Tibial nerve (tissue), 4 donors: ENCODE results near the gene ZRANB2. TPM values are rescaled to one million over a fixed set of nuclear protein-coding genes. Genes with fewer than 3 reads are reported as not detected.

Source experiments
- DNase-seq, 2 donors: peaks; one replicate each; pipeline ENCODE4 v3.0.0-alpha.2; 2019; ENCODE audit warnings: low spot score in 2 of 2
- H3K27ac ChIP-seq, 4 donors: fragments of 200-600 bp; sonication (generic) in 3 of 4; one replicate each; pipeline ENCODE4 v1.5.1; 2017 to 2019; ENCODE audit warnings: mild to moderate bottlenecking in 1 of 4
- H3K27me3 ChIP-seq, 2 donors: fragments of 200-600 bp; sonication (generic) in 1 of 2; one replicate each; pipeline versions ENCODE4 v1.5.1 to v1.6.0; 2017 to 2019
- H3K36me3 ChIP-seq, 3 donors: fragments of 200-600 bp; sonication (generic); one replicate each; pipeline ENCODE4 v1.5.1; 2018 to 2019
- H3K4me1 ChIP-seq, 4 donors: fragments of 200-600 bp; sonication (generic) in 3 of 4; one replicate each; pipeline ENCODE4 v1.5.1; 2017 to 2019
- H3K4me3 ChIP-seq, 4 donors: fragments of 200-600 bp; sonication (generic) in 3 of 4; one replicate each; pipeline ENCODE4 v1.5.1; 2017 to 2019; ENCODE audit warnings: mild to moderate bottlenecking in 1 of 4, moderate library complexity in 1 of 4
- H3K9me3 ChIP-seq, 4 donors: fragments of 200-600 bp; sonication (generic) in 3 of 4; one replicate each; pipeline ENCODE4 v1.5.1; 2017 to 2019
- EP300 ChIP-seq, 2 donors: sonication (generic); formaldehyde crosslinking; IDR thresholded peaks; one replicate each; pipeline ENCODE4 v1.6.1; 2017; ENCODE audit warnings: antibody characterized with exemption in 2 of 2, mild to moderate bottlenecking in 1 of 2
- POLR2A ChIP-seq, 2 donors: fragments of 450-650 bp; IDR thresholded peaks; one replicate each; pipeline ENCODE4 v1.6.1; 2017; ENCODE audit warnings: antibody characterized with exemption in 2 of 2, mild to moderate bottlenecking in 2 of 2, moderate library complexity in 2 of 2
- WGBS, 2 donors: methylation state at CpG; one replicate each; pipeline ENCODE4 v1.1.5; 2018; 5-methylcytosine and 5-hydroxymethylcytosine counted together
- total RNA-seq, 4 donors: library from RNA; depleted of rRNA; stranded (reverse); fragments of >200 nt; gene quantifications; one replicate each; pipeline ENCODE4 v1.1.0, GENCODE V29; 2016
- TF ChIP-seq, protein P1 (sequence below), 5 experiments: fragments of 200-600 bp in 3 of 5; fragments of 450-650 bp in 2 of 5; sonication (generic) in 3 of 5; IDR thresholded peaks; one replicate each; pipeline ENCODE4 v1.5.1; 2016 to 2019; ENCODE audit warnings: antibody characterized with exemption in 5 of 5, mild to moderate bottlenecking in 3 of 5, moderate library complexity in 2 of 5

Gene ZRANB2
- total RNA-seq, 4 donors from 2014 or later: 76.5 to 108 (median 96.1) TPM

DNA sequence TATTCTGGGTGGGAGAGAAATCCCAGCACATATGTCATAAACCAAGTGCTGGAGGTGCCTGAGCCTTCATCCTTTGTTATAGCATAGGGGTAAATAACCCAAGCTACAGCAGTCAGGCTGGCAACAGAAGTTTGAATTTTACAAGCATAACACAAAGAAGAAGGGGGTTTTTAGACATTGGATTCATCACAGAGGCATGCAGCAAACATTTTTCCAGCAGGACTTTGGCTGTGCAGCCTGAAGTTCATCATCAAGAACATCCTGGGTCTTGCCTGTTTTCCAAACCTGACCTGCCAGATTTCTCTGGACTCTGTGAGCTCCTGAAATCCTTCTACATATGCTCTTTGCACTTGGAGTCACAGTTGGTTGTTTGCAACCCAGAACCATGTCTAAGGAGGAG, 49.4 kb downstream of the ZRANB2 start:
- no peaks in the 10 kb centered on the region for H3K36me3 ChIP-seq
- H3K4me1 ChIP-seq: no peaks in the 10 kb centered on the region
- no peaks in the 10 kb centered on the region for H3K9me3 ChIP-seq
- no peak overlapping the region for H3K4me3 ChIP-seq
- no peak for TF ChIP-seq POLR2A (IDR thresholded peaks at IDR 0.05)
- TF ChIP-seq, protein P1, sequence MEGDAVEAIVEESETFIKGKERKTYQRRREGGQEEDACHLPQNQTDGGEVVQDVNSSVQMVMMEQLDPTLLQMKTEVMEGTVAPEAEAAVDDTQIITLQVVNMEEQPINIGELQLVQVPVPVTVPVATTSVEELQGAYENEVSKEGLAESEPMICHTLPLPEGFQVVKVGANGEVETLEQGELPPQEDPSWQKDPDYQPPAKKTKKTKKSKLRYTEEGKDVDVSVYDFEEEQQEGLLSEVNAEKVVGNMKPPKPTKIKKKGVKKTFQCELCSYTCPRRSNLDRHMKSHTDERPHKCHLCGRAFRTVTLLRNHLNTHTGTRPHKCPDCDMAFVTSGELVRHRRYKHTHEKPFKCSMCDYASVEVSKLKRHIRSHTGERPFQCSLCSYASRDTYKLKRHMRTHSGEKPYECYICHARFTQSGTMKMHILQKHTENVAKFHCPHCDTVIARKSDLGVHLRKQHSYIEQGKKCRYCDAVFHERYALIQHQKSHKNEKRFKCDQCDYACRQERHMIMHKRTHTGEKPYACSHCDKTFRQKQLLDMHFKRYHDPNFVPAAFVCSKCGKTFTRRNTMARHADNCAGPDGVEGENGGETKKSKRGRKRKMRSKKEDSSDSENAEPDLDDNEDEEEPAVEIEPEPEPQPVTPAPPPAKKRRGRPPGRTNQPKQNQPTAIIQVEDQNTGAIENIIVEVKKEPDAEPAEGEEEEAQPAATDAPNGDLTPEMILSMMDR (IDR thresholded peaks at IDR 0.05): no peak
- no peak for TF ChIP-seq EP300 (IDR thresholded peaks at IDR 0.05)
- no peaks in the 10 kb centered on the region for H3K27me3 ChIP-seq
- DNase-seq: no peak
- H3K27ac ChIP-seq: no peak overlapping the region

DNA sequence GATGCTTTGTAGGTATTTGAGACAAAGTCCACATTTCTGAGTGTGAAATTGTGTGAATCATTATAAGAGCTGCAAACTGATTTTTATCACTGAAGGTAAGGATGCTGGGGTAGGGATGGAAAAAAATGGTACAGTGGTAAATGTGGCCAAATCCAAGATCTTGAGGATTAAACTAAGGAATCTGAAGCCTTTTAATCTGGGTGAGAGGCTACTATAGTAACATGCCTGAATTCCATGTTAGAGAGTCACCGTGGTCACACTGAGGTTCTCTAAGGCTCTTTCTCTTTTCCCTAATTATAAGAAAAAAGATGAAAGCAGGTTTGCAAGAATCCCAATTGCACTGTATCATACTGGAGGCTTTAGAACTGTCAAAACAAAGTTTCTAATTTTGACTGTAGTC, 50.8 kb downstream of the ZRANB2 start:
- Histone ChIP-seq H3K27me3 (no peaks in the 10 kb centered on the region), H3K27ac (no peak overlapping the region), H3K9me3 (no peaks in the 10 kb centered on the region), H3K36me3 (no peaks in the 10 kb centered on the region), H3K4me1 (no peaks in the 10 kb centered on the region), H3K4me3 (no peak overlapping the region)
- WGBS, 2 donors: 75 to 86% methylated on average over 1 of the region's 1 CpG
- DNase-seq: no peak
- no peak for TF ChIP-seq EP300 (IDR thresholded peaks at IDR 0.05)
- no peak for TF ChIP-seq POLR2A (IDR thresholded peaks at IDR 0.05)
- TF ChIP-seq, protein P1 (IDR thresholded peaks at IDR 0.05): no peak

DNA sequence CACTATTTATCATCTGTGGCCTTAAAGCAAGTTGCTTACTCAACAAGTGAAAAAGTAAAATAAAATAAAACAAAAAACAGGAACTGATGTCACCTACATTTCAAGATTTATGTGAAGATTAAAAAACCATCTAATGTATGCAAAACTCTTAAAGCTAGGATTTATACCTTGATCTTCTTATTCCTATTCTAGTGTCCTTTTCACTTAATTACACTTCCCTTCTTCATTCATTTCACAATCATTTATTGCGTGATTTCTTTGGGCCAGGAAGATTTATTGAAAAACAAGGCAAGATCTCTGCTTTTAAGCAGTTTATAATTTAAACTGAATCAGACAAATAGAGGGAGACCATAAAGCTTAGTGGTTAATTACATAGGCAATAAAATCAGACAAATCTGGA, 51.9 kb downstream of the ZRANB2 start:
- WGBS, 2 donors: 81 to 87% methylated on average over 1 of the region's 1 CpG
- DNase-seq: no peak
- no peak for TF ChIP-seq POLR2A (IDR thresholded peaks at IDR 0.05)
- TF ChIP-seq, protein P1 (IDR thresholded peaks at IDR 0.05): no peak
- TF ChIP-seq EP300 (IDR thresholded peaks at IDR 0.05): no peak
- no peaks in the 10 kb centered on the region for H3K27me3 ChIP-seq
- H3K4me3 ChIP-seq: no peak overlapping the region
- H3K4me1 ChIP-seq: no peaks in the 10 kb centered on the region
- H3K27ac ChIP-seq: no peak overlapping the region
- H3K9me3 ChIP-seq: no peaks in the 10 kb centered on the region
- no peaks in the 10 kb centered on the region for H3K36me3 ChIP-seq

DNA sequence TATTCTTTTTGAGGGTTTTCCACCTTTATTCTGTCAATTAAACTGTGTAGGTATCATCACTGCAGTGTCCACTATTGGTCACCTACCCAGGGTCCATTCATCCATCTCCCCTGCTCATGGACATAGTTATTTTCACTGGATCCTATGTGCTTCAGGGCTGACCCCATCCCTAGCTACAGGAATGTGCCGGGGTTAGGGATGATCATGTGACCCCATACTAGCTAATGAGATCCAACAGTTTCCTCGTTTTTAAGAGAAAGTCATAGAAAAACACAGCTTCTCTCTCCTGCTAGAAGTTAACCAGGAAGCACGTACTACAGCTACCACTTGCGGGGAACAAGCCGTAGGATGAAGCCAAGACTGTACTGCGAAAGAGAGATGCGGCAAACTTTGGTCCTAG, 52.8 kb downstream of the ZRANB2 start:
- no peak for DNase-seq
- no peak overlapping the region for H3K27ac ChIP-seq
- H3K36me3 ChIP-seq: no peaks in the 10 kb centered on the region
- H3K9me3 ChIP-seq: no peaks in the 10 kb centered on the region
- H3K27me3 ChIP-seq: no peaks in the 10 kb centered on the region
- no peak overlapping the region for H3K4me3 ChIP-seq
- WGBS, 2 donors: 78 to 83% methylated on average over 7 of the region's 7 CpGs
- TF ChIP-seq POLR2A (IDR thresholded peaks at IDR 0.05): no peak
- no peak for TF ChIP-seq EP300 (IDR thresholded peaks at IDR 0.05)
- TF ChIP-seq, protein P1 (IDR thresholded peaks at IDR 0.05): no peak
- no peaks in the 10 kb centered on the region for H3K4me1 ChIP-seq

DNA sequence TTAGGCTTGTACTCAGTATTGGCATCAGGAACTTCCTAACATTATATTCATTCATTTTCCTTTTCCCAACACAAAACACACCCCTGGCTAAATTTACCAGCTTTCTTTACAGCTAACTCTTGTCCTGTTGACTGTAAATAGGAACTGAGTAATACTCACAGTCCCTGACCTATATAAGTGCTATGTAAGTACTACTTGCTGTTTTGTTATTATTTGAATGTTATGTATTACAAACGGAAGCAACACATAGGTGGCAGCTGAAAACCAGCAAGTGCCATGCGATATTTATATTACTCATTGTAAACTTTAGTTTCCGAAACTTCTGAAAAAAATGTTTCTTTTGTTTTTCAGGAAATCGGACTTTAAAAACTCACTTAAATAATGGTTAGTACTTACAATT, 54.7 kb downstream of the ZRANB2 start:
- Histone ChIP-seq H3K27ac (no peak overlapping the region), H3K4me3 (no peak overlapping the region), H3K9me3 (no peaks in the 10 kb centered on the region), H3K36me3 (no peaks in the 10 kb centered on the region), H3K4me1 (no peaks in the 10 kb centered on the region), H3K27me3 (no peaks in the 10 kb centered on the region)
- no peak for DNase-seq
- WGBS, 2 donors: 90% methylated on average over 4 of the region's 4 CpGs
- TF ChIP-seq EP300 (IDR thresholded peaks at IDR 0.05) (no peak), POLR2A (IDR thresholded peaks at IDR 0.05) (no peak)
- TF ChIP-seq, protein P1 (IDR thresholded peaks at IDR 0.05): no peak
